ENCODE measurements around the gene USP10.

GRCh38 chr16:84782846-84783245, 83.0 kb downstream of the USP10 start:
- TF ChIP-seq CTCF (conservative IDR thresholded peaks at IDR 0.05) (no peak), ZFX (IDR thresholded peaks at IDR 0.05) (no peak)

All from C4-2B (cell line).